Stimulated activated CD4-positive, alpha-beta T cell treated with anti-CD3 and anti-CD28 coated beads, Interleukin-2, amount 100 ng/mL, for 4 hours (primary cell): Measurements from ENCODE around the gene DNAH7.

Experiments used
- DNase-seq: peaks from one replicate; pipeline ENCODE4 v3.0.0-alpha.2; 2020; ENCODE audit warnings: low read depth

Gene DNAH7

GRCh38 chr2:195808189-195808588, 260.4 kb downstream of the DNAH7 start:
- DNase-seq, result no peak

GRCh38 chr2:195805283-195805976, 263.2 kb downstream of the DNAH7 start:
- no peak for DNase-seq

- no peak for DNase-seq
Measured at GRCh38 chr2:195795879-195796278, 272.8 kb downstream of the DNAH7 start.

DNA sequence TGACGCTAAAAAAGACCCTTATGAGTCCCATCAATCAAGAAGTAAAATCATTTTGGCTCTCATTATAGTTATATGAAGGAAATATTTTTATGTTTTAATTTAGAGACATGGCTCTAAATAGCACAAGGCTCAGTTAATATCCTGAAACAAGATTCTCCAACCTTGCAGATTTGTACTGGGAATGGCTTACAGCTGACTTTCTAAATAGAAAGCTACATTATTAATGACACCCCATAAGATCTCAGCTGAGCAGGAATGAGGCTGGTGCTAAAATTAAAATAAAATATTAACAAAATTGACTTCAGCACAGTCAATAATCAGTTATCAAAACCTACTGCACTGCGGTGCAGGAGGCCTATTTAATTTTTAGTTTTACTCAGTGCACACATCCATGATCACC, 274.8 kb downstream of the DNAH7 start:
- DNase-seq, result no peak

GRCh38 chr2:195782156-195782555, 286.5 kb downstream of the DNAH7 start:
- no peak for DNase-seq

DNA sequence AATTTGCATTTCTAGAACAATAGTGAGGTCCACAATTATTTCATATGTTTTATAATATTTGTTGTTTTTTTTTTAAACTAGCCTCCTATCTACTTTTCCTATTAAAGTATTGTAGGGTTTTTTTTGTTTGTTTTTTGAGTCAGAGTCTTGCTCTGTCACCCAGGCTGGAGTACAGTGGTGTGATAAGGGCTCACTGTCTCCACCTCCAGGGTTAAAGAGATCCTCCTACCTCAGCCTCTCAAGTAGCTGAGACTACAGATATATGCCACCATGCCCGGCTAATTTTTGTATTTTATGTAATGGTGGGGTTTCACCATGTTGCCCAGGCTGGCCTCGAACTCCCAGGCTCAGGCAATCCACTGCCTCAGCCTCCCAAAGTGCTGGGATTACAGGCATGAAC, 289.1 kb downstream of the DNAH7 start:
- no peak for DNase-seq

DNA sequence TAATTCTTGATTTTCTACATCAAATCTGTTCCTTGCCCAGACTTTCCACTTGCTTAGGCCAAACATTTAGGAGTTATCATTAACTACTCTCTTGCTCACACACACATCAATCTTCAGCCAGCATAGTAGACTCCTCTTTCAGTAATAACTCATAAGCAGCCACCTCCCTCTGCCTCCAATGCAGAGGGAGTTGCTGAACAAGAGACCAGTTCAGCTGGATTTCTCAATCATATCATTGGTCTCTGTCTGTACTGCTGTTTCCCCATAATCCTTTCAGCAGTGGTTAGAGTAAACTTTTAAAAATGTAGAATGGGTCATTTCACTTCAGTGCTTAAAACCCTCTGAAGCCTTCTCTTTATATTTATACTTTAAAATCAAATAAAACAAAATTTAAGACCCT, 298.7 kb downstream of the DNAH7 start:
- DNase-seq, result no peak

GRCh38 chr2:195768431-195768830, 300.2 kb downstream of the DNAH7 start:
- DNase-seq, result no peak

- no peak for DNase-seq
Measured at GRCh38 chr2:195766691-195767090, 301.9 kb downstream of the DNAH7 start.

DNA sequence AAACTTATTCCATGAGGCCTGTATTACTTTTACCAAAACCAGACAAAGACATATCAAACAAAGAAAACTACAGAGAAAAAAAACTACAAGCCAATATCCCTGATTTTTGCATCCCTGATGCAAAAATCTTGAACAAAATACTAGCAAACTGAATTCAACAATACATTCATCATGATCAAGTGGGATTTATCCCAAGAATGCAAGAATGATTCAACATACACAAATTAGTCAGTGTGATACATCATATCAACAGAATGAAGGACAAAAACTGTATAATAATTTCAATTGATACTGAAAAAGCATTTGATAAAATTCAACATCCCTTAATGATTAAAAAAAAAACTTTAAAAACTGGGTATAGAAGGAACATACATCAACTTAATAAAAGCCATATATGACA, 304.8 kb downstream of the DNAH7 start:
- no peak for DNase-seq

DNA sequence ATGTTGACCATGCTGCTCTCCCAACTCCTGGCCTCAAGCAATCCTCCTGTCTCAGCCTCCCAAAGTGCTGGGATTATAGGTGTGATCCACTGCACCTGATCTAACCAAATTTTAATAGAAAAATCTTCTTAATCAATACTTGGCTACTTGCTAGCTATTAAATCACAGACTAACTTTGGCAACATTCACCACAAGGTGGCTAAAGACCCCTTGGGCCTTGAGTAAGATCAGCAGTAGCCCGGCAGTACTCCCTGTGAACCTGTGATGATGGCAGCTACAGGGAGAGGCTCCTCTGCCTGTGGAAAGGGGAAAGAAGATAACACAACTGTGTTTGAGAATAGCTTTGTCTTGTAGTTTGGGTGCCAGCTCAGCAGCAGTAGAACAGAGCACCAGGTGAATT, 308.8 kb downstream of the DNAH7 start:
- DNase-seq, result no peak

DNA sequence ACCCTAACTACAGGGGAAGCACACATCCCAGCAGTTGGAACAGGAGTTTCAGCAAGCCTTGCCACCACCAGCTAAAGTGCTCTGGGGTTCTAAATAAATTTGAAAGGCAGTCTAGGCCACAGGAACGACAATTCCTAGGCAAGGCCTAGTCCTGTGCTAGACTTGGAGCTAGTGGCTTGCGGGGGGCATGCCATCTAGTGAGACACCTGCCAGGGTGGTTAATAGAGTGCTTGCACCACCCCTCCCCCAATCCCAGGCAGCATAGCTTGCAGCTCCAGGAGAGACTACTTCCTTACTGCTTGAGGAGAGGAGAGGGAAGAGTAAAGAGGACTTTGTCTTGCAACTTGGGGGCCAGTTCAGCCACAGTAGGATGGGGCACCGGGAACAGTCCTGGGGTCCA, 309.8 kb downstream of the DNAH7 start:
- DNase-seq, result no peak

DNA sequence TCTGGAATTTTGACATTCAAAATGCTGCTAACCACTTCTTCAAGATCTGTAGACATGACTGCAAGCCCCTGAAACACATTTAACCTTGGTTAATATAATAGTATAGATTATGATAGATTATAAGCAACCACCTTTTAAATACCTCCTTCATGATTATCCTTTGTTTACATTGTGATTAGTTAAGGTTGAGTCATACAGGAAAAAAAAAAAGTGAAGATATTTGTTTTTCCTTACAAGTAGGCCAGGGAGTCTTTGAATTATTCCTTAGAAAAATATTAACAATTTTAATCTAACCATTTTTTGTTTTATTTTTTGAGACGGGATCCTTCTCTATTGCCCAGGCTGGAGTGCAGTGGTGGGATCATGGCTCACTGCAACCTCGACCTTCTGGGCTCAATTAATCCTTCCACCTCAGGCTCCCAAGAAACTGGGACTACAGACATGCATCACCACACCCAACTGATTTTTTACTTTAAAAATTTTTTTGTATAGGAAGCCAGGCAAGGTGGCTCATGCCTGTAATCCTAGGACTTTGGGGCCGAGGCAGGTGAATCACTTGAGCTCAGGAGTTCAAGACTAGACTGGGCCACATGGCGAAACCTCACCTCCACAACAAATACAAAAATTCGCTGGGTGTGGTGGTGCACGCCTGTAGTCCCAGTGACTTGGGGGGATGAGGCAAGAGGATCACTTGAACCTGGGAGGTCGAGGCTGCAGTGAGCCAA, 312.3 kb downstream of the DNAH7 start:
- DNase-seq, result no peak

GRCh38 chr2:195741191-195741590, 327.4 kb downstream of the DNAH7 start:
- DNase-seq, result no peak

- DNase-seq, result no peak
Measured at GRCh38 chr2:195737511-195738325, 330.9 kb downstream of the DNAH7 start.

DNA sequence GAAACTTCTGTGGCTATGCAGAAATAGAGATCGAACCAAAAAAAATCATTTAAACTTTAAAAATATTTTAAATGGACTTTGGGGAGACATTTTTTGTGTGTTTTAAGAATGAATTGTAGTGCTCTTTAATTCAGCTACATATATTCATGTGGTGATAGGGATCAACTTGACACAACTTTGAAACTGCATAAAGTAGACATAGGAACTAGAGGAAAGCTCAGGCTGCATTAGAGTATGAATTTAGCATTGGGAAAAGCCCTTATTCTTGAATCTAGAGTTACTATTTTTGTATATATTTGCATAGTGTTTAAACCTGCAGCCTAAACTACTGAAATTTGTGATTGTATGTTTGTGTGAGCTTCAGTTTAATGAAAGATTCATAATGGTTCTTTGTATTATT, 333.3 kb downstream of the DNAH7 start:
- no peak for DNase-seq

DNA sequence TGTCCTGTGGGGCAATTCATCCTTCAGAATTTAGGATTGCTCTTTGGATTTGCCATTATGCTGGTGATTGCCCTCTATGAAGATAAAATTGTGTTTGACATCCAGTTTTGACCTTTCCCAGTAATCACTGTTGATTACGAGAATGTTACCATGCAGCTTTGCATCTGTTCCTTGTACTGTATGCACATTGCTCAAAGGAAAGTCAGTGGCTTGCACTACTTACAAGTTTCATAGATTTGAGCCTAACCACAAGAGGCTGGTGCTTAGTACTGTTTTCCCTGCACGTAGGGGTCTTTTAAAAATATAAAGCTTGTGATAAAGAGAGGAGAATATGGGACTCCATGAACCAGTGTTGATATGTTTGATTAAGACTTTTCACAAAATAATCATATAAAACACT, 333.7 kb downstream of the DNAH7 start:
- no peak for DNase-seq

GRCh38 chr2:195734395-195734794, 334.2 kb downstream of the DNAH7 start:
- DNase-seq, result no peak

- no peak for DNase-seq
Measured at GRCh38 chr2:195733831-195734230, 334.8 kb downstream of the DNAH7 start.

DNA sequence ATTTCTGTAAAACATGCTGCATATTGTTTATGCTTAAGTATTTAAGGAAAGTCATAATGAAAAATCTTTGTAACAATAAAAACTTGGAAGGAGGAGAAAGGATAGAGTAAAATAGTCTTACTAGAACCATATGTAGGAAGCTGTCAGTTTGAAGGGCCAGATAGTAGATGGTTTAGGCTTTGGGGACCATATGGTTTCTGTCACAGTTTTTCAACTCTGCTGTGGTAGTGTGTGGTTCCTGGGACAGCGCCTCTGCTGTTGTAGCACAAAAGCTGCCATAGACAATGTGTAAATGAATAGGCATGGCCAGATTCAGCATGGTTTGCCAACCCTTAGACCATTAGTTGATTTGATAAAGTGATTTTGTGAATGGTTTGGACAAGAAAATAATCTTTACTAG, 336.1 kb downstream of the DNAH7 start:
- no peak for DNase-seq

DNA sequence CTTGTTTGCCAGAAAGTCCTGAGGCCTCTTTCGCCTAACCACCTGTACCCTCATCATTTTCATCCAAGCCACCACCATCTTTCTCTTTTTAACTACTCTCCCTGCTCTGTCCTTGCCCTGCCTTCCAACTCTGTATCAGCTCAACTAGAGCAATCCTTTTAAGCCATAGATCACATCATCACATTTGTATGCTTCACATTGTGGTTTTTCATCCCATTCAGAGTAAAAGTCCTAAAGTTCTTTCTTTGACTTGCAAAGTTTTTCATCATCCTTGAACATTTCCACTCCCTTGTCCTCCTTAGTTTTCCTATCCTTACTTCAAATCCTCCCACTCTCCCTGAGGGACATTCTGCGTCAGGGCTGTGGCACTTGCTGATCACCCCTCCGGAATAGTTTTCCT, 337.7 kb downstream of the DNAH7 start:
- DNase-seq, result no peak

- DNase-seq, result no peak
Measured at GRCh38 chr2:195727106-195727505, 341.5 kb downstream of the DNAH7 start.

DNA sequence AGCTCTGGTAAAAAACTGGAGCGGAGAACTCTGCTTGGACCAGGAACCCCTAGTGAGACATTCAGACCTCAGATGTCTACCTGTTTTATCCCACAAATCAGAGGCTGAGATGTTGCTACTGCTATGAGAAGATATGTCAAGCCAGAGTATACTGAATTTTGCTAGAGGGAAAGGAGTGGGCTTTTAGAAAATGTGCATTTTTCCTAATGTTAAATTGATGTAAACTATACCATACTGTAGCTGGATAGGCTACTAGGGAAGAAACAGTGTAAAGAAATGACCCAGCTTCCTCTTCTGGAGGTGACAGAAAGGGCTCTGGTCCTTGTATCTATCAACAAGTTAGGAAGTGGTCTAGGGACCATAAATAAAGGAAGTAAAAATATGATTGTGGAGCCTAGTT, 346.6 kb downstream of the DNAH7 start:
- DNase-seq, result no peak
